Transverse colon (tissue), 4 donors: ENCODE data around the gene SRSF6. TPM values are rescaled to one million over a fixed set of nuclear protein-coding genes. Genes with fewer than 3 reads are reported as not detected.
"Not testable (repeated sequence)": the region's sequence is repeated elsewhere in the genome, so short reads cannot be mapped to it uniquely, and the experiment has no call there.

Source experiments
- DNase-seq: peaks from one replicate; pipeline ENCODE4 v3.0.0-alpha.2; 2019
- H3K27ac ChIP-seq, 4 donors: fragments of 200-600 bp; sonication (generic); 2 replicates each; pipeline ENCODE4 v1.5.1; 2016 to 2018; ENCODE audit warnings: inconsistent platforms in 4 of 4
- H3K27me3 ChIP-seq: fragments of 200-600 bp; sonication (generic); 2 replicates; pipeline ENCODE4 v1.5.1; 2017; ENCODE audit warnings: inconsistent platforms
- H3K36me3 ChIP-seq, 4 donors: fragments of 200-600 bp; sonication (generic); 2 replicates each; pipeline ENCODE4 v1.5.1; 2017 to 2019; ENCODE audit warnings: inconsistent platforms in 4 of 4
- H3K4me1 ChIP-seq, 4 donors: fragments of 200-600 bp; sonication (generic); 2 replicates each; pipeline ENCODE4 v1.5.1; 2017 to 2020; ENCODE audit warnings: inconsistent platforms in 4 of 4
- H3K4me3 ChIP-seq, 4 donors: fragments of 200-600 bp; sonication (generic); 1 replicate in 1 of 4; 2 replicates in 3 of 4; pipeline versions ENCODE4 v1.5.1 to v1.6.1; 2017 to 2019; ENCODE audit warnings: inconsistent platforms in 4 of 4
- H3K9me3 ChIP-seq, 2 donors: fragments of 200-600 bp; sonication (generic); 2 replicates each; pipeline ENCODE4 v1.5.1; 2017 to 2019; ENCODE audit warnings: inconsistent platforms in 2 of 2
- EP300 ChIP-seq: sonication (generic); formaldehyde crosslinking; IDR thresholded peaks from one replicate; pipeline ENCODE4 v1.6.1; 2017; ENCODE audit warnings: antibody characterized with exemption, low read depth
- POLR2A ChIP-seq: fragments of 450-650 bp; IDR thresholded peaks from one replicate; pipeline ENCODE4 v1.6.1; 2016; ENCODE audit warnings: antibody characterized with exemption, mild to moderate bottlenecking, moderate library complexity
- POLR2AphosphoS5 ChIP-seq, 3 donors: sonication (generic); formaldehyde crosslinking; IDR thresholded peaks; one replicate each; pipeline ENCODE4 v1.6.1; 2016; ENCODE audit warnings: antibody characterized with exemption in 3 of 3
- WGBS, 2 donors: methylation state at CpG; one replicate each; pipeline ENCODE4 v1.1.5; 2018; ENCODE audit warnings: low coverage in 1 of 2; 5-methylcytosine and 5-hydroxymethylcytosine counted together
- in situ Hi-C, 4 donors: fragments of 200-750 bp; cut with MboI; loops; one replicate each; pipeline versions ENCODE4 v1.15.0 to v1.15.1; 2017; ENCODE audit warnings: low sequenced_read_pairs in 3 of 4, low pct_ligation_motif_present in 1 of 4, low pct_unique_long_range_greater_than_20kb in 1 of 4
- intact Hi-C: fragments of 100-400 bp; cut with DNase I; formaldehyde crosslinking; loops from one replicate; pipeline ENCODE4 v1.15.1; 2023; ENCODE audit warnings: low total_unique reads
- total RNA-seq, 4 donors: library from RNA; depleted of rRNA; stranded (reverse); fragments of >200 nt; gene quantifications; one replicate each; pipeline ENCODE4 v1.1.0, GENCODE V29; 2016
- TF ChIP-seq, protein P1 (sequence below), 5 experiments: fragments of 200-600 bp in 3 of 5; fragments of 450-650 bp in 2 of 5; sonication (generic) in 3 of 5; IDR thresholded peaks; 1 replicate in 2 of 5; 2 replicates in 3 of 5; pipeline ENCODE4 v1.5.1; 2016 to 2017; ENCODE audit warnings: antibody characterized with exemption in 5 of 5, inconsistent platforms in 3 of 5, mild to moderate bottlenecking in 2 of 5, moderate library complexity in 1 of 5

SRSF6 gene
- total RNA-seq, 4 donors from 2014 or later, result 48.3 to 194 (median 70.1) TPM

DNA sequence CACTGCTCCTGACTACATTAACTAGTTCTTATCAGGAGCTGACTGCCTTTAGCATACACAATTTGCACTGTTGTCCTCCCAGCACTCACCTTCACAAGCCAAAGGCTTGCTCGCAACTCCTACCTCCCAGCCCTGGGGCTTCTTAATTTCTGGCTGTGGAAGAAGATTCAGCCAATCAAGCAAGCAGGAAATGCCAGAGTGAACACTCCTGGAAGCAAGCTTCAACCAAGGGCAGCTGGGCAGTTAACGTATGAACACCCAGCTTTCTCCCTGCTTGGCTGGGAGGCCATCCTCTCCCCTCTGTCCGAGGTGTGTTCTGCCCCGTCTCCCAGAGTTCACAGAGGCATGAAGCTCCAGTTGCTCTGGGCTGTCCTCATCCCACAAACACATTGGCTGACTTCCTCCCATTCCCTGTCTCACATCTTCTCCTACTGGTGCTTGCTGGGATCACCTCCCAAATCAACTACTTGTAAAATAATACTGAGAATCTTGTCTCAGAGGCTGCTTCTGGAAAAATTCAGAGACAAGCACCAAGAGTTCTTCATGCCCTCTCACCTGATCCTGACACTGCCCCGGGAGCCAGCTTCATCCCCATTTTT lies 15.3 kb upstream of the SRSF6 start:
- in situ Hi-C loops, result loop anchor here in 3 of 4 donors (10.0 to 25.0 kb wide), 4 partner anchors 245 to 645 kb away; no protein-coding TSS in a partner anchor
- intact Hi-C loops, result no loop called here
- no peak overlapping the region for H3K4me3 ChIP-seq
- H3K36me3 ChIP-seq, result no peaks in the 10 kb centered on the region
- 65 to 80% methylated on average over 1 to 5 of the region's 5 CpGs for WGBS, 2 donors
- H3K27me3 ChIP-seq, result peaks cover 14% of the 10 kb centered on the region
- H3K27ac ChIP-seq, result no peak overlapping the region
- H3K4me1 ChIP-seq, result no peaks in the 10 kb centered on the region
- TF ChIP-seq POLR2A (no peak), POLR2AphosphoS5 (IDR thresholded peaks at IDR 0.05) (no peak), EP300 (no peak)
- TF ChIP-seq, protein P1, sequence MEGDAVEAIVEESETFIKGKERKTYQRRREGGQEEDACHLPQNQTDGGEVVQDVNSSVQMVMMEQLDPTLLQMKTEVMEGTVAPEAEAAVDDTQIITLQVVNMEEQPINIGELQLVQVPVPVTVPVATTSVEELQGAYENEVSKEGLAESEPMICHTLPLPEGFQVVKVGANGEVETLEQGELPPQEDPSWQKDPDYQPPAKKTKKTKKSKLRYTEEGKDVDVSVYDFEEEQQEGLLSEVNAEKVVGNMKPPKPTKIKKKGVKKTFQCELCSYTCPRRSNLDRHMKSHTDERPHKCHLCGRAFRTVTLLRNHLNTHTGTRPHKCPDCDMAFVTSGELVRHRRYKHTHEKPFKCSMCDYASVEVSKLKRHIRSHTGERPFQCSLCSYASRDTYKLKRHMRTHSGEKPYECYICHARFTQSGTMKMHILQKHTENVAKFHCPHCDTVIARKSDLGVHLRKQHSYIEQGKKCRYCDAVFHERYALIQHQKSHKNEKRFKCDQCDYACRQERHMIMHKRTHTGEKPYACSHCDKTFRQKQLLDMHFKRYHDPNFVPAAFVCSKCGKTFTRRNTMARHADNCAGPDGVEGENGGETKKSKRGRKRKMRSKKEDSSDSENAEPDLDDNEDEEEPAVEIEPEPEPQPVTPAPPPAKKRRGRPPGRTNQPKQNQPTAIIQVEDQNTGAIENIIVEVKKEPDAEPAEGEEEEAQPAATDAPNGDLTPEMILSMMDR (IDR thresholded peaks at IDR 0.05), result no peak
- DNase-seq, result no peak
- no peaks in the 10 kb centered on the region for H3K9me3 ChIP-seq

DNA sequence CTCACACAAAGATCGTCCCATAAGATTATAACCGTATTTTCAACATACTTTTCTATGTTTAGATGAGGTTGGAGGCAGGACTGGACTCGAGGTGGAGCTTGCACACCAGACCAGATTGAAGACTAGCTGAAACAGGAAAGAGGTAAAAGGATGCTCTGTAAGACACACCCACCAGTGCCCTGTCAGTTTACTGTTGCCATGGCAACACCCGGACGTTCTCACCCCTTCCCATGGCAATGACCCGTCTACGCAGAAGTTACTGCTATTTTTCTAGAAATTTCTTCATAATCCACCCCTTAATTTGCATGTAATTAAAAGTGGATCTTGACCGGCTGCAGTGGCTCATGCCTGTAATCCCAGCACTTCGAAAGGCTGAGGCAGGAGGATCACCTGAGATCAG lies 13.6 kb upstream of the SRSF6 start:
- TF ChIP-seq POLR2AphosphoS5 (IDR thresholded peaks at IDR 0.05) (no peak), POLR2A (no peak), EP300 (no peak)
- TF ChIP-seq, protein P1 (IDR thresholded peaks at IDR 0.05), result no peak
- in situ Hi-C loops (loop anchor here in 3 of 4 donors (10.0 to 25.0 kb wide), 4 partner anchors 243 to 643 kb away; no protein-coding TSS in a partner anchor), intact Hi-C loops (no loop called here)
- Histone ChIP-seq H3K27me3 (peaks cover 14% of the 10 kb centered on the region), H3K27ac (no peak overlapping the region), H3K4me3 (no peak overlapping the region), H3K36me3 (no peaks in the 10 kb centered on the region), H3K9me3 (no peaks in the 10 kb centered on the region), H3K4me1 (no peaks in the 10 kb centered on the region)
- DNase-seq, result no peak
- WGBS, 2 donors, result 51% methylated on average over 9 of the region's 9 CpGs; no CpG with 5 or more reads in 1 of the 2 donors

DNA sequence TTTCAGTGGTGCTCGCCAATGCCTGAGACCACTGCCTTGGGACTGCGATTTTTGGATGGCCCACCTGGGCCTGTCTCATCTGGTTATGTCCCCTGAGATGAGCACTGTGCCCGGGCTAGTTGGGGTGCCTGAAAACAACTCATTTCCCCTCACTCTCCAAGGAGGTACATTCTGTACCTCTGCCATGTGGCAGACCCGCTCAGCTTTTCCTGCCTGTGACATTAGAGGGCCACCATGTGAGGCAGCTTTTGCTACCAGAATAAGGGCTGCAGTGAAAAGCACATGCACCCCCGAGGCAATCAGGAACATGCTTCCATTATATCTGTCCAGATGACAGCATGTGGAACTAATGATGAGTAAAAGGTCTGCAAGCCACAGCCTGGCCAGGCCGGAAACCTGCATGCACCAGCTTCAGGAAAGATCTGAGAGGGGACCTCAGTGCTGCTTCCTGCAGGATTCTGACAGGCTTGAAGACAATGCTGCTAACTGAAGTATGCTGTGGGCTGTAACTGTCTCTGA lies 11.3 kb upstream of the SRSF6 start:
- H3K27me3 ChIP-seq, result peaks cover 20% of the 10 kb centered on the region
- no peaks in the 10 kb centered on the region for H3K4me1 ChIP-seq
- TF ChIP-seq, protein P1 (IDR thresholded peaks at IDR 0.05), result no peak
- TF ChIP-seq EP300, result no peak
- no peak for TF ChIP-seq POLR2A
- TF ChIP-seq POLR2AphosphoS5 (IDR thresholded peaks at IDR 0.05), result no peak
- no peak overlapping the region for H3K27ac ChIP-seq
- no peak overlapping the region for H3K4me3 ChIP-seq
- 67% methylated on average over 6 of the region's 6 CpGs; no CpG with 5 or more reads in 1 of the 2 donors for WGBS, 2 donors
- intact Hi-C loops, result no loop called here
- H3K9me3 ChIP-seq, result no peaks in the 10 kb centered on the region
- in situ Hi-C loops, result loop anchor here in 3 of 4 donors (10.0 to 25.0 kb wide), 4 partner anchors 241 to 641 kb away; no protein-coding TSS in a partner anchor
- no peaks in the 10 kb centered on the region for H3K36me3 ChIP-seq
- no peak for DNase-seq

DNA sequence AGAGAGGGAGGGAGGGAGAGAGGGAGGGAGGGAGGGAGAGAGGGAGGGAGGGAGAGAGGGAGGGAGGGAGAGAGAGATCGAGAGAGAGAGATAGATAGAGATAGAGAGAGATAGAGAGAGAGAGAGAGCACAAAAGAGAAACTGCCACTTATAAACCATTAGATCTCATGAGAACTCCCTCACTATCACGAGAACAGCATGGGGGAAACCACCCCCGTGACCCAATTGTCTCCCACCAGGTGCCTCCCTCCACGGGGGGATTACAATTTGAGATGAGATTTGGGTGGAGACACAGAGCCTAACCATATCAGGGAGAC lies 9.3 kb upstream of the SRSF6 start:
- H3K27ac ChIP-seq, intact Hi-C loops, H3K4me1 ChIP-seq, H3K9me3 ChIP-seq, H3K36me3 ChIP-seq, H3K4me3 ChIP-seq, DNase-seq: not testable (repeated sequence)
- H3K27me3 ChIP-seq, result peaks cover 12% of the 10 kb centered on the region
- in situ Hi-C loops, result loop anchor here in 3 of 4 donors (10.0 to 25.0 kb wide), 4 partner anchors 239 to 639 kb away; no protein-coding TSS in a partner anchor
- 9 to 18% methylated on average over 4 of the region's 4 CpGs for WGBS, 2 donors
